Effector memory CD4-positive, alpha-beta T cell (primary cell): ENCODE results near the gene SETD7.

Experiments used
- DNase-seq, 3 donors: peaks; one replicate each; pipeline ENCODE4 v3.0.0-alpha.2; 2020
- H3K27ac ChIP-seq: 2 replicates; pipeline ENCODE4 v1.7.0; 2013; ENCODE audit warnings: mild to moderate bottlenecking, low read length, moderate library complexity; ENCODE audit not compliant: insufficient read depth, poor library complexity, severe bottlenecking
- H3K27me3 ChIP-seq: replicated peaks from 2 replicates; pipeline ENCODE4 v1.7.0; 2013; ENCODE audit warnings: mild to moderate bottlenecking, low read length; ENCODE audit not compliant: insufficient read depth, control insufficient read depth, poor library complexity, severe bottlenecking
- H3K36me3 ChIP-seq: 2 replicates; pipeline ENCODE4 v1.7.0; 2013; ENCODE audit warnings: mild to moderate bottlenecking, low read length, moderate library complexity; ENCODE audit not compliant: control insufficient read depth, insufficient read depth
- H3K4me1 ChIP-seq: 2 replicates; pipeline ENCODE4 v1.7.0; 2013; ENCODE audit warnings: low read length, mild to moderate bottlenecking; ENCODE audit not compliant: control insufficient read depth, insufficient read depth, poor library complexity, severe bottlenecking
- H3K4me3 ChIP-seq: 2 replicates; pipeline ENCODE4 v1.7.0; 2013; ENCODE audit warnings: low read length, low read depth, mild to moderate bottlenecking; ENCODE audit not compliant: insufficient read depth, poor library complexity, severe bottlenecking
- H3K9me3 ChIP-seq: 2 replicates; pipeline ENCODE4 v1.7.0; 2013; ENCODE audit warnings: mild to moderate bottlenecking, low read length, moderate library complexity; ENCODE audit not compliant: control insufficient read depth

SETD7 gene

DNA sequence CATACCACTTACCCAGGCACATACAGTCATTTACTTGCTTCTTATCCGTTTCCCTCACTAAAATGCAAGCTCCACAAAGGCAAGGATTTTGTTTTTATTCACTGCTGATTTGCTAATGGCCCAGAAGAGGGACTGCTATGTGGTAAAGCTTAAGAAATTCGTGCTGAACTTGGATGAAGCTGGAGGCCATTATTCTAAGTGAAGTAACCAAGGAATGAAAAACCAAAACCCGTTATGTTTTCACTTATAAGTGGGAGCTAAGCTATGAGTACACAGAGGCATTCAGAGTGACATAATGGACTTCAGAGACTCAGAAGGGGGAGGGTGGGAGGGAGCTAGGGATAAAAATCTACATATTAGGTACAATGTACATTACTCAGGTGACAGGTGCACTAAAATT lies 54.9 kb downstream of the SETD7 start:
- Histone ChIP-seq H3K4me1 (no peaks in the 10 kb centered on the region), H3K9me3 (no peaks in the 10 kb centered on the region), H3K4me3 (no peak overlapping the region), H3K36me3 (no peaks in the 10 kb centered on the region), H3K27me3 (no peaks in the 10 kb centered on the region), H3K27ac (no peak overlapping the region)
- DNase-seq, result no peak

DNA sequence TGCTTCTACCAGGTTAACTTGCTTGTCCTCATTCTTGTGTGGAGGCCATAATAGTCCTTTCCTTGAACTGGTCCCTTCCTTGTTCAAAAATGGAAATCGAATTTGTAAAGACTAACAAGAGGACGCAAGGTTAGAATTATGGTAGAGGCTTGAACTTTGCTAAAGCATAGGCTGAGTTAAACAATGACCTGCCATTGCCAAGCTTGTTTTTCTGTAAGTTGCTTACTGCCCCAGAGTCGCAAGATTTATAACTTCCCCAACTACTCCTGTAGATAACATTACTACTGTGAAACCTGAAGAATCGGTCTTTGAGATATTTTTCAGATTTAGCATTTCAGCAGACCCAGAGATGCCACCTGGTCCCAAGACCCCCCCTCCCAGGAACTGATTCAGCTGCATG lies 56.8 kb downstream of the SETD7 start:
- Histone ChIP-seq H3K36me3 (no peaks in the 10 kb centered on the region), H3K27ac (no peak overlapping the region), H3K9me3 (no peaks in the 10 kb centered on the region), H3K4me3 (no peak overlapping the region), H3K4me1 (no peaks in the 10 kb centered on the region), H3K27me3 (no peaks in the 10 kb centered on the region)
- no peak for DNase-seq

DNA sequence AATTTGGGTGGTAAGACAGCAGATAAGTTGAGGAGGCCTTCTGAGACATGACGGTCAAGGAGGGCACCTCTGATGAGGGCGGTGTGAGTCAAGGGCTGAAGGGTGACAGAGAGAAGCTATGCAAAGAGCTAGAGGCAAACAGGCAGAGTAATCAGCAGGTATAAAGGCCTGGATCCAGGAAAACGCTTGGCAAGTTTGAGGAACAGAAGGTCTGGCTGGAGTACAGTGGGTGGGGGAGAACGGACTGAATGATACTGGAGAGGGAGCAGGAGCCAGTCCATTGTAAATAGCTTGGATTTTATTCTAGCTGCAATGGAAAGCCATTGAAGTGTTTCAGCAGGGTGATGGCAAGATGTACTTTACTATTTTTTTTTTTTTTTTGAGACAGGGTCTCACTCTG lies 62.8 kb downstream of the SETD7 start:
- H3K9me3 ChIP-seq, result no peaks in the 10 kb centered on the region
- H3K4me1 ChIP-seq, result no peaks in the 10 kb centered on the region
- H3K36me3 ChIP-seq, result no peaks in the 10 kb centered on the region
- no peak overlapping the region for H3K4me3 ChIP-seq
- no peak for DNase-seq
- no peaks in the 10 kb centered on the region for H3K27me3 ChIP-seq
- H3K27ac ChIP-seq, result no peak overlapping the region

DNA sequence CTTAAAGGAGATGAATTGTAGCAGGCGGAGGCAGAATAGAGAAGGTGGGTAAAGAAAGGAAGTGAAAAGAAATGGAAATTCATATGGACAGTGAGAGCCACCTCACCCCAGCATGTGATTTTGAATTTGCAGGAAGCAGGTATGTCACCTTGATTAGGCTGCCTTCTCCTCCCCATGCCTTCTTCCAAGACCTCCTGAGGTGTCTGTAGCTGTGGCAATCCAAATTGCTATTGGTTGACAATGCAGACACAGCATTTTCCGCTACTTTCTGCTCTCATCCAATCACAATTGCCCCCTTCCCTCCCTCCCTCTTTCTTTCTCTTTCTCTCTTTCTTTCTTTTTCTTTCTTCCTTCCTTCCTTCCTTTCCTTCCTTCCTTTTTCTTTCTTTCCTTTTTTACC lies 63.6 kb downstream of the SETD7 start:
- Histone ChIP-seq H3K4me3 (no peak overlapping the region), H3K27ac (no peak overlapping the region), H3K36me3 (no peaks in the 10 kb centered on the region), H3K27me3 (no peaks in the 10 kb centered on the region), H3K4me1 (no peaks in the 10 kb centered on the region), H3K9me3 (no peaks in the 10 kb centered on the region)
- DNase-seq, result no peak

DNA sequence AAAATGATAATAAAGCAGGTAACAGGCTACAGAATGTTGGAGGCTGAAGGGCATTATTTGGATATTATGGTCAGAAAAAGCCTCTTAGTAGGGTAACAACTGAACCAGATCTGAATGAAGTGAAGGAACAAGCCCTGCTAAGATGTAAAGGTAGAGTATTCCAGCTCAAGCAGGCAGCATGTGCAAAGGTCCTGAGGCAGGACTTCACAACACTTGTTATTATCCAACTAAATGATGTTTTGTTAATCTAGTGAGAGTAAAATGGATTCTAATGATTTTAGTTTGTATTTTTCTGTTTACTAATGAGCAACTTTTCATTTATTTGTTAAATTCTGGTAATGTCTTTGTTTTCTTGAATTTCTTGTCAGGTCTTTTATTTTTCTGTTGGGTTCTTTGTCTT lies 66.4 kb downstream of the SETD7 start:
- H3K27ac ChIP-seq, result no peak overlapping the region
- no peak overlapping the region for H3K4me3 ChIP-seq
- H3K4me1 ChIP-seq, result no peaks in the 10 kb centered on the region
- H3K36me3 ChIP-seq, result no peaks in the 10 kb centered on the region
- no peak for DNase-seq
- no peaks in the 10 kb centered on the region for H3K9me3 ChIP-seq
- H3K27me3 ChIP-seq, result no peaks in the 10 kb centered on the region

DNA sequence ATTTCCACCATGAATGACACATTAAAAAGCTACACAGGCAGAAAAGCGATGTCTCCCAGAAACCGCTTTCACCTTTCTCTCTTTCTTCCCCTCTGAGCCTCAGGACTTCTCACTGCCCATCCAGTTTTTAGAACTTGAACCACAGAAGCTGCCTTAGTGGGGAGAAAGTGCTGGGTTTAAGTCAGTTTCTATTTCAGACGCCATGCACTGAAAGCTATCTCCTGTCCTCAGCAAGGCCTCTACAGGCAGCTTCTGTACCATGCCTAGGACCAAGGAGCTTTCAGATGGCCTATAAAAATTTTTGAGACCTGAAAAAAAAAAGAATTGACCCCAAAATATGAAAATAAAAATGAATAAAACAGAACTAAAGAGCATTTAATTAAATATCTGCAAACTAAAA lies 67.6 kb downstream of the SETD7 start:
- Histone ChIP-seq H3K27ac (no peak overlapping the region), H3K36me3 (no peaks in the 10 kb centered on the region), H3K4me3 (no peak overlapping the region), H3K9me3 (no peaks in the 10 kb centered on the region), H3K27me3 (no peaks in the 10 kb centered on the region), H3K4me1 (no peaks in the 10 kb centered on the region)
- DNase-seq, result no peak

DNA sequence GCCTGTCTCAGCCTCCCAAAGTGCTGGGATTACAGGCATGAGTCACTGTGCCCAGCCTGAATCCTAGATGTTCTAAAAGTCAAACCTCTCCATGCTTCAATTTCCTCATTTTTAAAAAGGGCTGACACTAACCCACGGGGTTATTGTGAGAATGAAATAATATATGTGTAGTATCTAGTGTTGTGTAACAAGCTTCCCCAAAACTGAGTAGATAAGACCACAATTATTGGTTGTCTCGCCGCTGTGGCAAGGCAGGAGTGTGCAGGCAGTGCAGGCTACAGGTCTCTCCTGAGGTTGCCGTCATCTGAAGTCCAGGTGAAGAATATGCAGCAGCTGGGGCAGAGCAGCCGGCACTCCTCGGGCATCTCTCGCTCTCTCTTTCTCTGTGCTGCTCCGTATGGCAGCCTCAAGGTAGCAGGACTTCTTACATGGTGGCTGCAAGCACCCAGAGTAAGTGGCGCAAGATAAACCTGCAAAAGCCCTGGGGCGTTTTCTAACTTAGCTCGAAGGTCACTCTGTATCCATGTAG lies 71.2 kb downstream of the SETD7 start:
- Histone ChIP-seq H3K27me3 (no peaks in the 10 kb centered on the region), H3K4me1 (no peaks in the 10 kb centered on the region), H3K9me3 (no peaks in the 10 kb centered on the region), H3K4me3 (no peak overlapping the region), H3K27ac (no peak overlapping the region), H3K36me3 (no peaks in the 10 kb centered on the region)
- DNase-seq, result no peak

DNA sequence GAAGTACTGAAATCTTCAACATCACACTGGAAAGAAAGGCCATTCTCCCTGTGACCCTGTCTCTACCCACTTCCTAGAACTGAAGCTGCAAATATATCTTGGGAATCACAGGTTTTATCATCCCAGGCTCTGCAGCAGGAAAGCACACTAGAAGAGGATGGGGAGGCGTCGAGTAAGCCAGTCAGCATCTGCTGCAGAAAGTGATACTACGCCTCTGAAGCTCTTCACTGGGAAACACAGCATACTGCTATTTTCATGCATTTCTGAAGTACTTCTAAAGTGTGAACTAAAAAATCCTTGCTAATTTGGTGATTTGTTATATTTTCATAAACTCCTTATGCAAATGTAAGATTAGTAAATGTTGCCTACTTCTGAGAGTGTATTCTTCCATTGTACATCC lies 73.0 kb downstream of the SETD7 start:
- Histone ChIP-seq H3K27me3 (no peaks in the 10 kb centered on the region), H3K27ac (no peak overlapping the region), H3K9me3 (no peaks in the 10 kb centered on the region), H3K36me3 (no peaks in the 10 kb centered on the region), H3K4me1 (no peaks in the 10 kb centered on the region), H3K4me3 (no peak overlapping the region)
- no peak for DNase-seq

DNA sequence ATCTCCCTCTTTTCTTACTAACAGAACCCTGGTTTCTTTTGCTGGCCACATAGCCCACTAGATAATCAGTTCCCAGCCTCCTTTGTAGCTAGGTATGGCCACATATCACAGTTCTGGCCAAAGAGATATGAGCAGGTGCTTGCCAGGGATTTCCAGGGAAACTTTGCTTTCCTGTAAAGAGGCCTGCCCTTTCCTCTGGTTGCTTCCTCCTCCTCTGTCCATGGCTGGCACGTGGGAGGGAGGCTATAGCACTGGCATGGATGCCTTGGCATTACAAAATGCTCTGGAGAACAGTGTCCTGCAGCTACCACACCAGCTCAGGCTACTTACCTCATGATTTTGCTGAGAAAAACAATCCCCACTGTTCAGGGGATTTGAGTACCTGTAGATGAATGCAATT lies 74.6 kb downstream of the SETD7 start:
- Histone ChIP-seq H3K4me1 (no peaks in the 10 kb centered on the region), H3K36me3 (no peaks in the 10 kb centered on the region), H3K27ac (no peak overlapping the region), H3K9me3 (no peaks in the 10 kb centered on the region), H3K27me3 (no peaks in the 10 kb centered on the region), H3K4me3 (no peak overlapping the region)
- no peak for DNase-seq

DNA sequence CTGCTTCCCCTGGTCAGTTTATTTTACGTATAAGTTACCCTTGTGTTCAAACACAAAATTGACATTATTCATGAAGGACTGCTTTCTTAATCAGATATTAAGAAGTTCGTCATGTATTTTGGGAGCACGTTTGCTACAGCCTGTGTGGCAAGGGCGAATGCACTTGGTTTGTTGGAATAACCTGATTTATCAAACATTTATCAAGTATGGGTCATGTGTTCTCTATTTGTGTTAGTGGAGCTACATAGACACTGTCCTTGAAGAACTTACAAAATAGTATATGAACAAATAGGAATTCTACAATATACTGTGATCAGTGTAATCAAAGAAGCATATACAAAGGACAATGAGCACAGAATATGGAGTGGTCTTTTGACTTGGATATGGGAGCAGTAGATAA lies 79.7 kb downstream of the SETD7 start:
- peaks cover 14% of the 10 kb centered on the region for H3K36me3 ChIP-seq
- no peaks in the 10 kb centered on the region for H3K4me1 ChIP-seq
- no peak overlapping the region for H3K4me3 ChIP-seq
- H3K27ac ChIP-seq, result no peak overlapping the region
- DNase-seq, result no peak
- H3K9me3 ChIP-seq, result no peaks in the 10 kb centered on the region
- H3K27me3 ChIP-seq, result no peaks in the 10 kb centered on the region

DNA sequence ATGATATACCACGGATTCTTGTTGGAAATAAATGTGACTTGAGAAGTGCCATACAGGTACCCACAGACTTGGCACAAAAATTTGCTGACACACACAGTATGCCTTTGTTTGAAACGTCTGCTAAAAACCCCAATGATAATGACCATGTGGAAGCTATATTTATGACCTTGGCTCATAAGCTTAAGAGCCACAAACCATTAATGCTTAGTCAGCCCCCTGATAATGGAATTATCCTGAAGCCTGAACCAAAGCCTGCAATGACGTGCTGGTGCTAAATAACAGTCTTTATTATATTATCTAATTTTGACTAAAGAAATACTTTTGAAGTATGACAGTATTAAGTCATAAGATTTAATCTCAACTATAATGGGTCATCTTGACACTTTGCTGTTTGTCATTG lies 83.2 kb downstream of the SETD7 start:
- Histone ChIP-seq H3K4me3 (no peak overlapping the region), H3K36me3 (peaks cover 14% of the 10 kb centered on the region), H3K9me3 (no peaks in the 10 kb centered on the region), H3K27me3 (no peaks in the 10 kb centered on the region), H3K27ac (no peak overlapping the region), H3K4me1 (no peaks in the 10 kb centered on the region)
- DNase-seq, result no peak
